NCI-H2081 treated with DMSO at 0.1 percent for 48 hours (cell line): Measurements from ENCODE around the gene TRIM22.
"Not testable (repeated sequence)": the region's sequence is repeated elsewhere in the genome, so short reads cannot be mapped to it uniquely, and the experiment has no call there.

Experiments used
- DNase-seq: peaks from one replicate; lab custom pipeline; 2025; lab: John Stamatoyannopoulos, UW

TRIM22 gene, protein sequence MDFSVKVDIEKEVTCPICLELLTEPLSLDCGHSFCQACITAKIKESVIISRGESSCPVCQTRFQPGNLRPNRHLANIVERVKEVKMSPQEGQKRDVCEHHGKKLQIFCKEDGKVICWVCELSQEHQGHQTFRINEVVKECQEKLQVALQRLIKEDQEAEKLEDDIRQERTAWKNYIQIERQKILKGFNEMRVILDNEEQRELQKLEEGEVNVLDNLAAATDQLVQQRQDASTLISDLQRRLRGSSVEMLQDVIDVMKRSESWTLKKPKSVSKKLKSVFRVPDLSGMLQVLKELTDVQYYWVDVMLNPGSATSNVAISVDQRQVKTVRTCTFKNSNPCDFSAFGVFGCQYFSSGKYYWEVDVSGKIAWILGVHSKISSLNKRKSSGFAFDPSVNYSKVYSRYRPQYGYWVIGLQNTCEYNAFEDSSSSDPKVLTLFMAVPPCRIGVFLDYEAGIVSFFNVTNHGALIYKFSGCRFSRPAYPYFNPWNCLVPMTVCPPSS

DNA sequence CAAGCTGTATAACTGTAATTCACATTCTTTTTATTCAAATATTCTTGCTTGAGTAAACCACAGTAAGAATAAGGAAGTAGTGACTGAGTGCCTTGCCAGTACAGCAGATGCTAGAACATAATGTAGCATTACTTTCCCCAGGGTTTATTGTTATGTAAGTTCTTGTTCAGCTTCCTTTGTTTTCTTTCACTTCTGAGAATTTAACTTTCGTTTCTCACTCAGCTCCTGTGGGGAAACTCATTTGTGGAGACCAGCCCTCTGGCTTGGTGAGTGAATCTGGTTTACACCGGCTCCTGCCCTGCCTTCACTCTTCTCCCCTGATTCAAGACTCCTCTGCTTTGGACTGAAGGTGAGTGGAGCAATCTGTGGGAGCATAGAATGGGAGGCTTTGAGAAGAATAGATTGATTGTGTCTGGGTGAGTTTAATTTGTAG, at the start of gene TRIM22:
TRIM22 (plus strand) TSS at position 240 of the 433 bp plus-strand sequence. CDS start 6,443 bp downstream, outside the sequence.
- DNase-seq: no peak

DNA sequence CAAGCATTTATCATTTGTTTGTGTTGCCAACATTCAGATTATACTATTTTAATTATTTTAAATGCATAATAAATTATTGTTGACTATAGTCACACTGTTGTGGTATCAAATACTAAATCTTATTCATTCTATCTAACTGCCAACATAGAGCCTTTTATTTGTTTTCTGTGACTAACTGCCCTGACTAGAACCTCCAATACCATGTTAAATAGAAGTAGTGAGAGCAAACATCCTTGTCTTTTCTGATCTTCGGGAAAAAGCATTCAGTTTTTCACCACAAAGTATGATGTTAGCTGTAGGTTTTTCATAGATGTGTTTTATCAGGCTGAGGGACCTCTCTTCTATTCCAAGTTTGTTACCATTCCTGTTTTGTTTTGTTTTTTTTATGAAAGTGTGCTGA, 49.6 kb upstream of the TRIM22 start:
- no peak for DNase-seq

DNA sequence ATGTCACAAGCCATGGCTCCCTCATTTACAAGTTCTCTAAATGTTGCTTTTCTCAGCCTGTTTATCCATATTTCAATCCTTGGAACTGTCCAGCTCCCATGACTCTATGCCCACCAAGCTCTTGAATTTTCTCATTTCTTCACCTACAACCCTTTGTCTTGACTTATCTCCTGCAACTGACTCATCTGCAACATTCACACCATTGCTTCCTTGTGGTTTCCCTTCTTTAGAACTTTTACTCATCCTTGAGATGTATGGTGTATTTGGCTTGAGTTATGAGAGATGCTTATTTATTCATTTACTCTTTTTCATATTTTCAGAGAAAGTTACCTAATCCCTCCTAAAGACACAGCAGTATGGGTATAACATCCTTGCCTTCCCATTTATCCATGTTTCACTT, 46.0 kb upstream of the TRIM22 start:
- DNase-seq: no peak

DNA sequence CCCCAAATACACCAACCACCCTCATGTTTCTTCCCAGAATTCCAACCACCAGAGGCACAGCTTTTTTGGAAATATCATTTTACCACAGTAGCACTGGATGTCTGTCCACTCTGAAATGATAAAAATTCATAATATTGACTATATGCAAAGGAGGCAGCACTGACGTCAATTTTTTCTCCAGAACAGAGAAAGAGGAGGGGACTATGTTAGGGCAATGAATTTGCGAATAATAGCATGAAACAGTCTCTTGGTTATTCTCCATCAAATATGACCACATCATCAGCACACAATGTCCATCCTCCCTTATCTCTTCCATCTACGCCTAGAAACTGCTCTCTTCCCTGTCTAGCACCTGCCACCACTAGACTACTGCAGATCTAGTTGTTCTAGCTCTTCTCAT, 43.5 kb upstream of the TRIM22 start:
- DNase-seq: no peak

DNA sequence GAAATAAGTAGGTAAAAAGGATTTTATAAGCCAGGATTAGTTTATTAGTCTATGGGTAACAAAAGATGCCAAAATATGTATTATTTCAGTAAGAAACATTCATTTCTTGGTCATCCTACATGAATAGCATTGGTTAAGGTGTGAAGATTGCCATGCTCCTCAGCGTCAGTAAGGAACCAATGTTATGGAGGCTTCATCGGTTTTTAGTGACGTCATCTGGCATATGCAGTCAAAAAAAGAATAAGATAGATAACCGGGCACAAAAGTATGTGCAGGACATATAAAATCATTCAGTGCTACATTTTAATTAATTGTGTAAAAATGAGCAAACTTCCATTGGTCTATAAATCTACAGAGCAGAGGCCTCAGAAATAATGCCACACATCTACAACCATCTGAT, 34.1 kb upstream of the TRIM22 start:
- no peak for DNase-seq

DNA sequence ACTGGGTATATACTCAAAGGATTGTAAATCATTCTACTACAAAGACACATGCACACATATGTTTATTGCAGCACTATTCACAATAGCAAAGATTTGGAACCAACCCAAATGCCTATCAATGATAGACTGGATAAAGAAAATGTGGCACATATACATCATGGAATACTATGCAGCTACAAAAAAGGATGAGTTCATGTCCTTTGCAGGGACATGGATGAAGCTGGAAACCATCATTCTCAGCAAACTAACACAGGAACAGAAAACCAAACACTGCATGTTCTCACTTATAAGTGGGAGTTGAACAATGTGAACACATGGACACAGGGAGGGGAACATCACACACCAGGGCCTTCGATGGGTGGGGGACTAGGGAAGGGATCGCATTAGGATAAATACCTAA, 32.6 kb upstream of the TRIM22 start:
- not testable (repeated sequence) for DNase-seq

DNA sequence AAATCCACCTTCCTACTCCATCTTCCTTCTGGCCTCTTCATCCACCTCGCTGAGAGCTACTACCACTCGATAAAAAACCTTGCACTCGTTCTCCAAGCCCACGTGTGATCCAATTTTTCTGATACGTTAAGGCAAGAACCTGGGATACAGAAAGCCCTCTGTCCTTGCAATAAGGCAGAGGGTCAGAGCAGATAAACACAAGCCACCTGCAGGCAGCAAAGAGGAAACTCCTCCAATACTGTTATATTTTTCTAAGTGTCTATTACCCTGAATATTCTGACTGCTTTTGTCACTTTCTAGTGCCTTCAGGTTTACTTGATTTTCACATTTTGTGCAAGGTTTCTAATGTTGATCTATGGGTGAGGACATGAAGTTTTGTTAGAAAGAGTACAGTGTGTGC, 31.3 kb upstream of the TRIM22 start:
- DNase-seq: no peak

DNA sequence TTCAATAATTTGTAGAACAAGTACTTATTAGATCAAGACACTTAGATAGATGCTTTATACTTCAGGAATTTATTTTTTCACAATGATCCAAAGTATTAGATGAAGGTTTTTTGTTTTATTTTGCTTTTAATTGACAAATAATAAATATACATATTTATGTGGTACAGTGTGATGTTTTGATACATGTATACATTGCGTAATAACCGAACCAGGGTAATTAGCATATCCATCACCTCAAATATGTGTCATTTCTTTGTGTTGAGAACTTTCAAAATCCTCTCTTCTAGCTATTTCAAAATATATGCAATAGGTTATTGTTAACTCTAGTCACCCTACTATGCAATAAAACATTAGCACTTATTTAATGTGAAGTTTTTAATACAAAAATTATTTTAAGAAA, 26.1 kb upstream of the TRIM22 start:
- no peak for DNase-seq

DNA sequence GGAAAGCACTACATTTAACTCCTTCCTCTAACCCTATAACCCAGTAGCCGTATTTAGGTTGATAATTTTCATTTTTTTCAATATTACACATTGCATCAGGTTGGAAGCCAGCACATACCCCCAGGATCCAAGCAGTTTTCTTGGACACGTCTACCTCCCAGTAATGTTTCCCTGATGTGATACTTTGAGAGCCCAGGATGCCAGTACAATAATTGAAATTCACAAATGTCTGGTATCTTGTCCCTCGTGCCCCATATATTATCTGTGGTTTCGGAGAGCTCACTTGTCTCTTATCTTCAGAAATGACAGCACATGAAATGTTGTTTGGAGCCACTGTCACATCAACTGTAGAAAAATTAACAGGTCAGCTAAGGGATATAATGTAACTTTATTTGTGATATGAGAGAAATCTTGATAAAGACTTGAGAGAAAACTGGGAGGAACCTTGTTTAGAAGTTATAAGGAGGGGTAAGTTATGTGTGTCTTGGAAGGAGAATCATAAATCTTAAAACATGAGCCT, 24.5 kb upstream of the TRIM22 start:
- DNase-seq: no peak

DNA sequence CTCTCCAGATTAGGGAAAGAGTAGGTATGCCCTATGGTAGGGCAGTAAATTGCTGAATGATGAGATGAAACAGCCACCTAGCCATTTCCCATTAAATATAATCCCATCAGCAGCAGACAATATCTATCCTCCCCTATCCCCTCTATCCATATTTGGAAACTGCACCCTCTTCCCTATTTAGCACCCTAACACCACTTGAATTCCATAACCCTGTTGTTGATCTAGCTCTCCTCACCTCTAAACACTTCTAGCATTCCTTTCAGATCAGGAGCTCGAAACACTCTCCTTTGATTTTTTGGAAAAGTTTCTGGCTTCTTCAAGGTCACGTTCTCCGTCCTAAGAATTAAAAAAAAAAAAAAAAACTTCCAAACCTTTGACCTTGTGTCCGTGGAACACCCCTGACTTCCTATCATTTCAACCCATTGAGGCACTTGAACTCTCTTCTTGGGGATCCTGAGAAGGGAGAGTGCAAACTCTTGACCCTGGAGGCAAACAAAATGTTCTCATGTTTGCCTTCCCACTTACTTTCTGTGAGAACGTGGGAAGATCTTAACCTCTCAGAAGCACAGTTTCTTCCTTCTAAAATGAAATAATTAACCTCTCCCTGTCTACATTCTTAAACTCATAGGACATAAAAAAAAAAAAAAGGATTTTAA, 23.7 kb upstream of the TRIM22 start:
- DNase-seq: no peak

DNA sequence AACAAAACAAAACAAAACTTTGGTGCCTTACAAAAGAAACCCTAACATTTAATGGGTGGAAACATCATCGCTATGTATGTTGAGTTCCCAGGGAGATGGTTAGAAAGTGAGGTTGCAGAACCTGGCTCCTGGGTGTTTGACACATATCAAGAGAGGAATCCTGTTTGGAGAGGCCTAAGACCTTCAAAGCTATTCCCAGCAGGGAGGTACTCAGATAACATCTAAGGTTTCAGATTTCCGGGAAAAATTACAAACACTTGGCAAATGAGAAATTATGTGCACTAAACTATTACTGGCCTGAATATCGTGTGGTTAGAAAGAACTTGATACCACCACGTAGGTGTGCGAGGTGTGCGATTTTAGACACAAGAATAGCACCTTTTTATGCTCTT, 23.2 kb upstream of the TRIM22 start:
- no peak for DNase-seq

DNA sequence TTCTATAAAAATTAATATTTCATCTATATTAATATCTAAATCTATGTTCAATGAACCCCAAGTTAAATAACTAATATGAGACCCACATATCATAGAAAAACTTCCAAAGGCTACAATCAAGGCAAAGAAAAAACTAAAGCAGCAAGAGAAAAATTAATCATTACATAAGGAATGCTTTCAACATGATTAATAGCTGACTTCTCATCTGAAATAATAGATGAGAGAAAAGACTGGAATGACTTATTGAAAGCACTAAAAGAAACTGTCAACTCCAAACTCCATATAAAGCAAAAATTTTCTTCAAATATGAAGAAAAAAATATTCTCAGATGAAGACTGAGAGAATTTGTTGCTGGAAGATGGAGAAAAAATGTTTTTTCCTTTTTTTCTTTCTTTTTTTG, 17.8 kb upstream of the TRIM22 start:
- DNase-seq: no peak

DNA sequence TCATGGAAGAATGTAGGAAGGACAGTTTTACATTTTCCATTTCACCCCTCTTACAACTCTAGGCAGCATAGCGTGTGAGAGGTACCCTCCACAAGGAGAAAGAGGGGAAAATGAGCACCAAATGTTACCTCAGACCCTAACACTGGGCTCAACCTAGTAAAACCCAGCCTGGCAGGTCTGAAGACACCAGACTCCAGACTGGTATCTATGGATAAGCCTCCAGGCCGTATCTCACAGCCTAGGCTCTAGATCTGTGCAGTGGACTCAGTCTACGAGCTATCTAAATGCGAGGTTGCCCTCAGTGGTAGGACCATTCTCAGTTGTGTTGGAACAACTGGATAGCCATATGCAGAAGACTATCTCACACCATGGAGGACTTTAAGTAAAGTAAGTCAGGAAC, 15.2 kb upstream of the TRIM22 start:
- no peak for DNase-seq

DNA sequence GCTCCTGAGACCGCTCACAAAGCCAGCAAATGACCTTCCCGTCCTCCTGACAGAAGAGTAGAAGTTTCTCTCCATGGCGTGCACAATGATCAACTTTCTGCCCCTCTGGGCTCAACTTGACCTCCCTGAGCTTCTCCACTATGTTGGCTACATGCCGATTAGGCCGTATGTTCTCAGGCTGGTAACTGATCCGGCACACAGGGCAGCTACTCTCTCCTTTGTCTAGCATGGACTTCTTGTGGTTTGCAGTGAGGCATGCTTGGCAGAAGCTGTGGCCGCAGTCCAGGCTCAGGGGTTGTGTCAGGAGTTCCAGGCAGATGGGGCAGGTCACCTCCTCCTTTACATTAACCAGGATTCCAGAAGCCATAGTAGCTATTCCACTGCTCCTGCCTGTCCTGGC, 9.8 kb upstream of the TRIM22 start:
- DNase-seq: no peak

DNA sequence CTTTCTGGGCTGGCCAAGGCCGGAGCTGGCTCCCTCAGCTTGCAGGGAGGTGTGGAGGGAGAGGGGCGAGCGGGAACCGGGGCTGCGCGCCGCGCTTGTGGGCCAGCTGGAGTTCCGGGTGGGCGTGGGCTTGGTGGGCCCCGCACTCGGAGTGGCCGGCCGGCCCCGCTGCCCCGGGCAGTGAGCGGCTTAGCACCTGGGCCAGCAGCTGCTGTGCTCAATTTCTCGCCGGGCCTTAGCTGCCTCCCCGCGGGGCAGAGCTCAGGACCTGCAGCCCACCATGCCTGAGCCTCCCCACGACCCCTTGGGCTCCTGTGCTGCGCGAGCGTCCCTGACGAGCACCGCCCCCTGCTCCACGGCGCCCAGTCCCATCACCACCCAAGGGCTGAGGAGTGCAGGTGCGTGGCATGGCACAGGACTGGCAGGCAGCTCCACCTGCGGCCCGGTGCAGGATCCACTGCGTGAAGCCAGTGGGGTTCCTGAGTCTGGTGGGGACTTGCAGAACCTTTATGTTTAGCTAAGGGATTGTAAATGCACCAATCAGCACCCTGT, 6.6 kb upstream of the TRIM22 start:
- DNase-seq: not testable (repeated sequence)

DNA sequence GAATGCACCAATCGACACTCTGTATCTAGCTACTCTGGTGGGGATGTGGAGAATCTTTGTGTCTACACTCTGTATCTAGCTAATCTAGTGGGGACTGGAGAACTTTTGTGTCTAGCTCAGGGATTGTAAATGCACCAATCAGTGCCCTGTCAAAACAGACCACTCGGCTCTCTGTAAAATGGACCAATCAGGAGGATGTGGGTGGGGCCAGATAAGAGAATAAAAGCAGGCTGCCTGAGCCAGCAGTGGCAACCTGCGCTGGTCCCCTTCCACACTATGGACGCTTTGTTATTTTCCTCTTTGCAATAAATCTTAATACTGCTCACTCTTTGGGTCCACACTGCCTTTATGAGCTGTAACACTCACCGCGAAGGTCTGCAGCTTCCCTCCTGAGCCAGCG, 6.0 kb upstream of the TRIM22 start:
- not testable (repeated sequence) for DNase-seq

DNA sequence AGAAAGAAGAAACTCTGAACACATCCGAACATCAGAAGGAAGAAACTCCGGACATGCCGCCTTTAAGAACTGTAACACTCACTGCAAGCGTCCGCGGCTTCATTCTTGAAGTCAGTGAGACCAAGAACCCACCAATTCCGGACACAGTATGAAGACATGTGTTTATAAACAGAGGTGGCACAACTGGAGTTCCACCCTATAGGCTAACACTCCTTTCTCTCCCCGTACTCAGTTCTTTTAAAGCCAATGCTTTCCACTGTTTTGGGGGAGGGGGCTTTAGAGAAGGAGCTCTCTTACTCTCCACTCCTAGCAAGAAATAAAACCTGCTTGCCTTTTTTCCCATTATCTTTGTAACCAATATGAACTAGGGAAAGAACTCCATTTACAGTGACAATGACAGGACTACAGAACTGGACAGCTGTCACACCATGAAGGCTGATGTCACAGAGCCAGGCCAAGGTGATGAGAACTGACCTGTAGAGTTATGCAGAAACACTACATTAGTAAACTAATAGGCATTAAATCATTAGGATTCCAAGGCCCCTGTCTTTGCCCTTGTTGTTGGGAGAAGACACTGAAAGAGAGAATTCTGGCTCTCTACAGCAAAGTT, 5.4 kb upstream of the TRIM22 start:
- DNase-seq: no peak

DNA sequence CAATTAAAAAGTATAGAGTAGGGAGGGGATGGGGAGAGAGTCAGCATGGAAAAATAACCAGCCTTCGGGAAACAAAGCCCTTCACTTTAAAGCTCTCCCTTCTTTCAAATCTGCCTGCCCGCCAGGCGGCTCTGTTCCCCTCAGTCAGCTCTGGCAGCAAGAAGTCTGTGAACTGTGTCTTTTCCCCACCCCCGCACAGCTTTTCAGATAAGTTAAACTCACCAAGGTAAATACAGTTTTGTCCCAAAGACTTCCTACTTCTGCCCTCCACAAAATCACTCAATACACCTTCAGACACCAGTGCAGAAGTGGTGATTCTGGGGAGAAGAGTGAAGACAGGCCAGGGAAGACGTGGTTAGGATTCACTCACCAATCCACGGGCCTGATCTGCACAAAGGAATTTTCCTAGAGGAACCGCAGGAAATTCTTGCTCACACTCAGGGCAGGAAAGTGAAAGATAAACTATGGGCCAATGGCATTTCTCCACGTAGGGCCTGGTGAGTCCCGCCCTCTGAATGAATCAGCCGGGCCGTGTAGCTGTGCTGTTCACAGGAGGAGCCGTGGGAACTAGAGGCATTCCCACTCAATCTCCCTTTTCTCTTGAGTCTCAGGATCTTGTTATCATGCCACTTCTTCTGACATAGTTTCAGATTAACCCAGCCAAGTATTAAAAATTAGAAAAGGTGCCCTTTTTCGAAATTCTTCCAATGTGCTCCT, 4.8 kb upstream of the TRIM22 start, which contains the start of gene TRIM5:
TRIM5 (minus strand) TSS at position 429 of the 717 bp plus-strand sequence. CDS start 4,897 bp downstream, outside the sequence.
- no peak for DNase-seq

DNA sequence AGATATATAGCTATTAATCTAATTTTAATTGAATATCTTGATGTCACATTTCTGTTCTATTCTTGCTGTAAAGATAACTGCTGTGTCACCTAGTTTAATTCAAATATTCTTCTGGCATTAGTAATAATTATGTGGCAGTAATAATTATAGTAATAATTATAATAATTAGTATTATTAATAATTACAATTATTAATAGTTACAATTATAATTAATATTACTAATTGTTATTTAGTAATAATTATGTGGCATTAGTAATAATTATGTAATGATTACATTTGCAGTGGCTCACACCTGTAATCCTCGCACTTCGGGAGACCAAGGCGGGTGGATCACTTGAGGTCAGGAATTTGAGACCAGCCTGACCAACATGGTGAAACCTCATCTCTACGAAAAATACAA, 3.2 kb upstream of the TRIM22 start:
- no peak for DNase-seq

DNA sequence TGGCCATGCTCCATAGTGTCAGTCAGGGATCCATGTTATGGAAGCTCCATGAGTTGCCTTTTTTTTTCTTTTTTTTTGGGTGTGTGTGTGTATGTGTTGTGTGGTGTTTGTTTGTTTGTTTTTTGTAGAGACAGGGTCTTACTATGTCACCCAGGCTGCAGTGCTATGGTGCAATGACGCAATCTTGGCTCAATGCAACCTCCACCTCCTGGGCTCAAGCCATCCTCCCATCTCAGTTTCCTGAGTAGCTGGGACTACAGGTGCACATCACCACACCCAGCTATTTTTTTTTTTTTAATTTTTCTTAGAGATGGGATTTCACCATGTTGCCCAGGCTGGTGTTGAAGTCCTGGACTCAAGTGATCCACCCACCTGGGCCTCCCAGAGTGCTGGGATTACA, 1.1 kb upstream of the TRIM22 start:
- DNase-seq: no peak

DNA sequence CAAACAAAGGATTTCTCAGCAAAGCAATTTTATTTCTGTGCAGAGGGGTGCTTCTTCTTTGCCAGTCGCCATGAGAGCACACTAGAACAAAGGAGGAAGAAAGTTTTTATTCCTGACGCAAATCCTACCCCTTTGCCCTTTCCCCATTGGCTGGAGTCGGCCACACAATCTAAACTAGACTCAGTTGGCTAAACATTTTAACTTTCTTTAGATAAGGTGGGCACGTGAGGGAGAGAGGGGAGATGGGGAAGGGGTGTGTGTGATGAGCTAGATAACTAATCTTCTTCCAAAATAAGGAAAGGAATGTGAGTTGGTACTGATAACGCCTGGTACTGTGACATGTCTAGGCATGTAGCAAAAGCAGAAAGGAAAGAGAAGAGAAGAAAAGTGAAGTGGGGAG, 626 bp downstream of the TRIM22 start:
- DNase-seq: no peak

DNA sequence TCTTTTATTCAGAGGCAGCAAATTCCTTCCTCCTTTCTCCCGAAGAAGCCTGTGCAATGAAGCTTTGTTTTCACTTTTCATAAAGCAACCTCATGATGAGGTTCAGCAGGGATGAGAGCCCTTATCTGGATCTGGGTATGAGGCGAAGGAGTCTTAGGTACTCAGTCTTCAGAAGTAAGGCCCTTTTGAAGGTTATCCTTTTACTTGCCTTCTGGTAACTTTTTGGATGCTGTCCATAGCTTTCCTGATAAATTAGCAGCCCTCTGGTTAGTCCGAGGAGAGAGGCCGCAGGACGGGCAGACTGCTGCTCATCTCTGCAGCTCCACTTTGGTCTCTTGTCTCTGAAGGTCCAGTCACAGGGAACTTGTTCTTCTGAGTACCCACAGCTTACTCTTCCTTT, 1.1 kb downstream of the TRIM22 start:
- no peak for DNase-seq
